Ishikawa (cell line): ENCODE results near the gene PBX1.

ENCODE experiments used
- CEBPB ChIP-seq: IDR thresholded peaks from 2 replicates; pipeline ENCODE4 v1.6.1; 2012
- CREB1 ChIP-seq: IDR thresholded peaks from 2 replicates; pipeline ENCODE4 v1.6.1; 2012; ENCODE audit warnings: low read depth
- EGR1 ChIP-seq: IDR thresholded peaks from 2 replicates; pipeline ENCODE4 v1.6.1; 2012
- EP300 ChIP-seq: IDR thresholded peaks from 2 replicates; pipeline ENCODE4 v1.6.1; 2012; ENCODE audit warnings: borderline replicate concordance
- FOXM1 ChIP-seq: IDR thresholded peaks from 2 replicates; pipeline ENCODE4 v1.6.1; 2012; ENCODE audit warnings: low read depth, borderline replicate concordance
- NFIC ChIP-seq: IDR thresholded peaks from 2 replicates; pipeline ENCODE4 v1.6.1; 2012
- RAD21 ChIP-seq: IDR thresholded peaks from 2 replicates; pipeline ENCODE4 v1.6.1; 2012; ENCODE audit warnings: low read depth
- REST ChIP-seq: IDR thresholded peaks from 2 replicates; pipeline ENCODE4 v1.6.1; 2012; ENCODE audit warnings: low read depth, mild to moderate bottlenecking
- TAF1 ChIP-seq: IDR thresholded peaks from 2 replicates; pipeline ENCODE4 v1.6.1; 2012; ENCODE audit warnings: low read depth, mild to moderate bottlenecking
- TCF12 ChIP-seq: IDR thresholded peaks from 2 replicates; pipeline ENCODE4 v1.6.1; 2012; ENCODE audit warnings: low read depth
- TEAD4 ChIP-seq: IDR thresholded peaks from 2 replicates; pipeline ENCODE4 v1.6.1; 2012
- YY1 ChIP-seq: IDR thresholded peaks from 2 replicates; pipeline ENCODE4 v1.6.1; 2012; ENCODE audit warnings: low read depth
- ZBTB7A ChIP-seq: IDR thresholded peaks from 2 replicates; pipeline ENCODE4 v1.6.1; 2012; ENCODE audit warnings: low read depth
- TF ChIP-seq, protein P1 (sequence below): IDR thresholded peaks from 2 replicates; pipeline ENCODE4 v1.6.1; 2012
- TF ChIP-seq, protein P2 (sequence below): IDR thresholded peaks from 2 replicates; pipeline ENCODE4 v1.6.1; 2012

Gene PBX1

GRCh38 chr1:164707868-164708331 lies 148.9 kb downstream of the PBX1 start:
- TF ChIP-seq TEAD4, result no peak
- TF ChIP-seq EGR1, result no peak
- TF ChIP-seq TCF12, result no peak
- no peak for TF ChIP-seq RAD21
- no peak for TF ChIP-seq TAF1
- no peak for TF ChIP-seq CEBPB

DNA sequence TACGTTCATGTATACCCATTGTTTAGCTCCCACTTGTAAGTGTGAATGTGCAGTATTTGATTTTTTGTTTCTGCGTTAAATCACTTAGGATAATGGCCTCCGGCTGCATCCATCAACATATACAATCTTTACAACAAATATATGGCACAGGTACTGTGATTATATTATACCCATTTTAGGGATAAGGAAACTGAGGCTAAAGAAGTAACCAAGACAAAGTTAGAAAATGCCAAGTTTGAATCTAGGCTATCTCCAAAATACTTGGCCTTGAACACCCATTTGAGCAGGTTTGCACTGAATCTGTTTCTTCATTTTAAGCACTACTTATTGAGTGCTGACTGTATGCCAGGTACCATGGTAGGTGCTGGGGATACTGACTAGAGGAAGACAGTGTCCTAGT lies 149.6 kb downstream of the PBX1 start:
- no peak for TF ChIP-seq EP300
- TF ChIP-seq CREB1, result no peak
- no peak for TF ChIP-seq RAD21
- TF ChIP-seq, protein P1, sequence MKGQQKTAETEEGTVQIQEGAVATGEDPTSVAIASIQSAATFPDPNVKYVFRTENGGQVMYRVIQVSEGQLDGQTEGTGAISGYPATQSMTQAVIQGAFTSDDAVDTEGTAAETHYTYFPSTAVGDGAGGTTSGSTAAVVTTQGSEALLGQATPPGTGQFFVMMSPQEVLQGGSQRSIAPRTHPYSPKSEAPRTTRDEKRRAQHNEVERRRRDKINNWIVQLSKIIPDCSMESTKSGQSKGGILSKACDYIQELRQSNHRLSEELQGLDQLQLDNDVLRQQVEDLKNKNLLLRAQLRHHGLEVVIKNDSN, result no peak
- no peak for TF ChIP-seq REST
- no peak for TF ChIP-seq YY1
- TF ChIP-seq TEAD4, result no peak
- no peak for TF ChIP-seq ZBTB7A
- no peak for TF ChIP-seq TAF1
- TF ChIP-seq, protein P2, sequence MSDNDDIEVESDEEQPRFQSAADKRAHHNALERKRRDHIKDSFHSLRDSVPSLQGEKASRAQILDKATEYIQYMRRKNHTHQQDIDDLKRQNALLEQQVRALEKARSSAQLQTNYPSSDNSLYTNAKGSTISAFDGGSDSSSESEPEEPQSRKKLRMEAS, result no peak
- no peak for TF ChIP-seq TCF12
- no peak for TF ChIP-seq EGR1
- no peak for TF ChIP-seq FOXM1
- TF ChIP-seq CEBPB, result no peak
- TF ChIP-seq NFIC, result no peak

GRCh38 chr1:164709126-164709525 lies 150.1 kb downstream of the PBX1 start:
- TF ChIP-seq YY1 (no peak), TCF12 (no peak), CREB1 (no peak), CEBPB (no peak), TEAD4 (no peak), FOXM1 (no peak), EP300 (no peak), RAD21 (no peak), TAF1 (no peak), EGR1 (no peak)

DNA sequence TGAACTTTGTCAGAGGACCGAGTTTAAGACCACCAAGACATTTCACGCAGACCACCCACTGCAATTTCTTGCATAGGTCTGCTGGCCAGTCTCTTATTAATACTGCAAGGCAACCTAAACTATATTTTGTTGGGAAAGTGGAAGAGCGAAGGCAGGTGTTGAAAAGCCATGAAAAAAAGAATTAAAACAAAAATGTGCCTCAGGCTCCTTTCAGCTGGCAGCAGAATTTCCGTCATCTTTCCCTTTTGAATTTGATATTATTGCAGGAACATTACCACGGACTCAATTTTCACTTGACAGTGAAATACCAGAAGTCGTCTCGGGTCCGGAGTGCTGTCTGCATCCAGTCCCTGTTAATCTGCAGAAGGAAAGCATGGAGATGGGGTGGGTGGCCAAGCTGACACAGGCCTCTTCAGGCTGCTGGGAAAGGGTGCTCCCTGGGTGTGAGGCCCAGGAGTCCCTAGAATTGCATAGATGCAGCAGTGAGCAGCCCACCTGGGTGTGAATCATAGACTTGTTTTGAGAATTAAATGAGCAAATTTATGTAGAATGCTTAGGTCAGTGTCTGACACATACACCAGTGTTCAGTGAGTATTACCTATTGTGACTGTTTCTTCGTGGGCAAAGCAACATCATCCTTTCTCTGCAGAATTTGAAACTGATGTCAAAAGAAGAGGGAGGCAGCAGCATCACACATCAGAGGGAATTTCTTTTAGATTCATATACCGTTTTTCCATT lies 150.7 kb downstream of the PBX1 start:
- TF ChIP-seq ZBTB7A (no peak), CEBPB (no peak), RAD21 (no peak), FOXM1 (no peak), TCF12 (no peak), EP300 (no peak), CREB1 (no peak), NFIC (no peak)
- TF ChIP-seq, protein P1, result no peak
- TF ChIP-seq, protein P2, result no peak

DNA sequence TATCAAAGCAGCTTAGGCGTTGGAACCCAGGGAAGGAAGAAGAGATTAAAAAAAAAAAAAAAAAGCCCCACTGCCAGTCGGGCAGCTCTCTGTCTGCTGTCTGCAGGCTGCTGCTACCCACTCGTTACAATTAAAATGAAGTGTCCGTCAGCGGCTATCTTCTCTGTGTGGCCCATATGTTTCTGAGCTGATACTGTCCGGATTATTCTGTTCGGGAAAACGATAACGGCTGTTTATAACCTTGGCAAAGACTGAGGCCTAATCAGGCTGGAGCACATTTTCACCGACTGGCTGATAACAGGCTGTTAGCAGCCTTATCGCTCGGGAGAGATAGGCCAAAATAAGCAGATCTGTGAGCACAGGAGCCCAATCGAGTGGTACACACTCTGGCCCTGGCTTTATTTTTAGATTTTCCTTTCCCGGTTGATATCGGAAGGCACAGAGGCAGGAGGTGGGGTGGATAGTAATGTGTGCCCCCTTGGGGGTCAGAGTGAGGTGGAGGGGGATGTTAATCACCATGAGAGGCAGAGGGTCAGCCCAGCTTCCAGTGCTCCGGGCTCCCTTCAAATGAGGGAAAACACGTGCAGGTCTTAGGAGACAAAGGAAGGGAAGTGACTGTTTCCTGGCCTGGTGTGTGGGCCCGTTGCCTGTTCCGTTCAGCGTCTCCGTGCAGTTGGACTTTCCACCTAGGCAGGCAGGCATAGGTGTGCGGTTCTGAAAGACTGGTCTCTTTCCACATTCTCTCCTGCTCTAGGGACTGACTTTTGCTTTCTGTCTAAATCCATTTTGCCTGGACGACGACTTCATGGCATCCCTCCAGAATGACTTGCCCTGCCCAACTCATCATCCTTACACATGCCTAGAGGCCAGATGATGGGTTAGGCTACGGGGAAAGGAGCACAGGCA lies 153.4 kb downstream of the PBX1 start:
- TF ChIP-seq, protein P2, result no peak
- TF ChIP-seq CREB1 (no peak), REST (no peak), YY1 (no peak), FOXM1 (no peak), TCF12 (no peak), EP300 (no peak), TAF1 (no peak), EGR1 (no peak), ZBTB7A (no peak), RAD21 (no peak), TEAD4 (no peak)
- TF ChIP-seq, protein P1, result no peak
